Activated B cell treated with CpG ODN at 0.5 μM for 24 hours (primary cell): ENCODE data around the gene GFOD2. TPM values are rescaled to one million over a fixed set of nuclear protein-coding genes. Genes with fewer than 3 reads are reported as not detected.
A peak's percentile ranks its signal among the peaks of the same experiment; 100 is the strongest.

Experiments used
- ATAC-seq: fragments of 200-7000 bp; cut with Tn5 transposase; one replicate; pipeline ENCODE4 v1.10.0; 2021; ENCODE audit warnings: low read depth, mild to moderate bottlenecking, moderate library complexity
- CTCF ChIA-PET: fragments of 350-600 bp; sonication (Branson Sonifier 250); formaldehyde crosslinking; loops from one replicate; lab custom pipeline; 2021; ENCODE audit warnings: antibody characterized with exemption; lab: Charles Lee
- POLR2A ChIA-PET: fragments of 350-600 bp; sonication (Branson Sonifier 250); formaldehyde crosslinking; loops from one replicate; lab custom pipeline; 2021; ENCODE audit warnings: antibody characterized with exemption; lab: Charles Lee
- DNase-seq: peaks from one replicate; pipeline ENCODE4 v3.0.0; 2022
- H3K27ac Mint-ChIP-seq: one replicate; pipeline ENCODE4 v1.8.0; 2020; ENCODE audit warnings: mixed read lengths
- H3K27me3 Mint-ChIP-seq: one replicate; pipeline ENCODE4 v1.8.0; 2021; ENCODE audit warnings: mixed read lengths
- H3K36me3 Mint-ChIP-seq: one replicate; pipeline ENCODE4 v1.8.0; 2021; ENCODE audit warnings: low read depth, mixed read lengths
- H3K4me1 Mint-ChIP-seq: one replicate; pipeline ENCODE4 v1.8.0; 2021; ENCODE audit warnings: mixed read lengths
- H3K4me3 Mint-ChIP-seq: one replicate; pipeline ENCODE4 v1.8.0; 2020; ENCODE audit warnings: mild to moderate bottlenecking, mixed read lengths
- H3K9me3 Mint-ChIP-seq: one replicate; pipeline ENCODE4 v1.8.0; 2020; ENCODE audit warnings: mixed read lengths
- intact Hi-C: fragments of 100-400 bp; cut with micrococcal nuclease; formaldehyde crosslinking; loops from one replicate; pipeline ENCODE4 v1.15.1; 2024
- total RNA-seq: library from RNA; stranded (reverse); gene quantifications from 2 replicates; pipeline ENCODE4 v1.2.3, GENCODE V29; 2022
- TF ChIP-seq, protein P1 (sequence below): fragments of 200-600 bp; IDR thresholded peaks from one replicate; pipeline ENCODE4 v1.8.0; 2022; ENCODE audit warnings: antibody characterized with exemption, mild to moderate bottlenecking

The GFOD2 gene
- total RNA-seq, 1 donor from 2014 or later: 12.6 TPM

- intact Hi-C loops: no loop called here
- no peak overlapping the region for H3K27ac Mint-ChIP-seq
- H3K4me1 Mint-ChIP-seq: peaks cover 17% of the 10 kb centered on the region
- ChIA-PET CTCF (no interaction called here), POLR2A (no interaction called here)
- no peaks in the 10 kb centered on the region for H3K27me3 Mint-ChIP-seq
- H3K36me3 Mint-ChIP-seq: peaks cover 44% of the 10 kb centered on the region
- H3K9me3 Mint-ChIP-seq: no peaks in the 10 kb centered on the region
- TF ChIP-seq, protein P1, sequence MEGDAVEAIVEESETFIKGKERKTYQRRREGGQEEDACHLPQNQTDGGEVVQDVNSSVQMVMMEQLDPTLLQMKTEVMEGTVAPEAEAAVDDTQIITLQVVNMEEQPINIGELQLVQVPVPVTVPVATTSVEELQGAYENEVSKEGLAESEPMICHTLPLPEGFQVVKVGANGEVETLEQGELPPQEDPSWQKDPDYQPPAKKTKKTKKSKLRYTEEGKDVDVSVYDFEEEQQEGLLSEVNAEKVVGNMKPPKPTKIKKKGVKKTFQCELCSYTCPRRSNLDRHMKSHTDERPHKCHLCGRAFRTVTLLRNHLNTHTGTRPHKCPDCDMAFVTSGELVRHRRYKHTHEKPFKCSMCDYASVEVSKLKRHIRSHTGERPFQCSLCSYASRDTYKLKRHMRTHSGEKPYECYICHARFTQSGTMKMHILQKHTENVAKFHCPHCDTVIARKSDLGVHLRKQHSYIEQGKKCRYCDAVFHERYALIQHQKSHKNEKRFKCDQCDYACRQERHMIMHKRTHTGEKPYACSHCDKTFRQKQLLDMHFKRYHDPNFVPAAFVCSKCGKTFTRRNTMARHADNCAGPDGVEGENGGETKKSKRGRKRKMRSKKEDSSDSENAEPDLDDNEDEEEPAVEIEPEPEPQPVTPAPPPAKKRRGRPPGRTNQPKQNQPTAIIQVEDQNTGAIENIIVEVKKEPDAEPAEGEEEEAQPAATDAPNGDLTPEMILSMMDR: no peak
- H3K4me3 Mint-ChIP-seq: no peak overlapping the region
- DNase-seq (no peak), ATAC-seq (no peak)
These were observed 44.0 kb upstream of the GFOD2 start for GRCh38 chr16:67763066-67763465.

- H3K36me3 Mint-ChIP-seq: peaks cover 48% of the 10 kb centered on the region
- intact Hi-C loops: no loop called here
- POLR2A ChIA-PET: no interaction called here
- H3K4me1 Mint-ChIP-seq: peaks cover 17% of the 10 kb centered on the region
- no peak overlapping the region for H3K4me3 Mint-ChIP-seq
- CTCF ChIA-PET: no interaction called here
- DNase-seq (no peak), ATAC-seq (no peak)
- no peak overlapping the region for H3K27ac Mint-ChIP-seq
- no peaks in the 10 kb centered on the region for H3K9me3 Mint-ChIP-seq
- TF ChIP-seq, protein P1: no peak
- H3K27me3 Mint-ChIP-seq: no peaks in the 10 kb centered on the region
These were observed 43.3 kb upstream of the GFOD2 start for GRCh38 chr16:67762385-67762784.

- ChIA-PET CTCF (no interaction called here), POLR2A (no interaction called here)
- no peak for DNase-seq
- TF ChIP-seq, protein P1: no peak
- H3K4me1 Mint-ChIP-seq: peaks cover 17% of the 10 kb centered on the region
- H3K27ac Mint-ChIP-seq: no peak overlapping the region
- H3K27me3 Mint-ChIP-seq: no peaks in the 10 kb centered on the region
- no peak overlapping the region for H3K4me3 Mint-ChIP-seq
- peaks cover 46% of the 10 kb centered on the region for H3K36me3 Mint-ChIP-seq
- intact Hi-C loops: no loop called here
- no peaks in the 10 kb centered on the region for H3K9me3 Mint-ChIP-seq
- ATAC-seq: no peak
These were observed 42.8 kb upstream of the GFOD2 start for GRCh38 chr16:67761924-67762323.

- TF ChIP-seq, protein P1: no peak
- intact Hi-C loops: no loop called here
- no peak for DNase-seq
- Mint-ChIP-seq H3K4me1 (peaks cover 21% of the 10 kb centered on the region), H3K4me3 (no peak overlapping the region), H3K9me3 (no peaks in the 10 kb centered on the region), H3K27ac (peak overlapping the region; percentile 69), H3K36me3 (peaks cover 37% of the 10 kb centered on the region), H3K27me3 (no peaks in the 10 kb centered on the region)
- no peak for ATAC-seq
- CTCF ChIA-PET: interaction anchor here (1.1 kb wide), 1 partner anchor 88 kb away, joined by 4 read pairs; no protein-coding TSS in a partner anchor
- POLR2A ChIA-PET: interaction anchor here (1.0 kb wide), 1 partner anchor 41 kb away, joined by 3 read pairs; no protein-coding TSS in a partner anchor
These were observed 41.8 kb upstream of the GFOD2 start for GRCh38 chr16:67760956-67761230.

DNA sequence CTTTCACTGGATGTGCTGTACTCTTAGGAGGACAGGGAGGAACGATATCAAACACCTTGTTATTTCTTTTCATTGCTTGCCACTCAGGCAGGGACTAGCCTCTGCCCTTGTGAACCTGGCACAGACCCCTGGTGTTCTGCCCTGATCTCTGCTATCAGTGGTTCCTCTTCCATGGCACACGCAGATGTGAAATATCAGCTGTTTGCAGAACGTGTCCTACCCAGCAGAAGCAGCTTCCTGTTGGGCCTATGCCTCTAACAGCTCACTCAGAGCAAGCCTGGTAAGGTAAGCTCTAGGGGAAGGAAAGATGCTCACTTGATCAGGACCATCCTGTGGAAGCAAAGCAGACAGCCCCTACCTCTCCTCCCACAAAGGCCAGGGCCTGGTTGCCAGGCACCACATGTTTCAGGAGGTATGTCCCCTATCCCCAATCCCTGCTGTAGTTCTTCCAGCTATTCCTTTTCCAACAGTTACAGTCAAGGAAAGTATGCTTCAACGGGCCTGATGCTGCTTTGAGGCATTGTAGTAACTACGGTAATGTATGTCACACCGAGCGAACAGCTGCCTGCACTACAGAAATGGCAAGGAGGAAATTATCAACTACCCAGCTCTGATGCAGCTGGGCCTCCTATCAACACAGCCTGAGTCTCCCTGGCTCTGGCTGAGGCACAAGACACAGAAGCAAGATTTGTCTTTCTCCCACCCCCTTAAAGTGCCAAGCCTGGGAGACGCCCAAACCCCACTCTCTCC, 41.3 kb upstream of the GFOD2 start:
- peaks cover 23% of the 10 kb centered on the region for H3K4me1 Mint-ChIP-seq
- POLR2A ChIA-PET: interaction anchor here (1.0 kb wide), 1 partner anchor 41 kb away, joined by 3 read pairs; no protein-coding TSS in a partner anchor

More for the DNA sequence above, 41.3 kb upstream of the GFOD2 start:
- no peak for DNase-seq
- H3K4me3 Mint-ChIP-seq: no peak overlapping the region
- no peaks in the 10 kb centered on the region for H3K9me3 Mint-ChIP-seq
- CTCF ChIA-PET: interaction anchor here (1.1 kb wide), 1 partner anchor 88 kb away, joined by 4 read pairs; no protein-coding TSS in a partner anchor
- TF ChIP-seq, protein P1: no peak
- peak overlapping the region; percentile 69 for H3K27ac Mint-ChIP-seq
- peaks cover 35% of the 10 kb centered on the region for H3K36me3 Mint-ChIP-seq
- intact Hi-C loops: no loop called here
- ATAC-seq: no peak
- H3K27me3 Mint-ChIP-seq: no peaks in the 10 kb centered on the region
